HEK293 (cell line): ENCODE measurements around the gene GSPT1.
"Not testable (repeated sequence)": the region's sequence is repeated elsewhere in the genome, so short reads cannot be mapped to it uniquely, and the experiment has no call there.

Source experiments
- CTCF ChIA-PET: fragments of 350-600 bp; formaldehyde crosslinking; extraction: SDS; loops from one replicate; lab custom pipeline; 2021; ENCODE audit warnings: antibody characterized with exemption; lab: Yijun Ruan, JAX
- POLR2A ChIA-PET: fragments of 300-600 bp; formaldehyde crosslinking; extraction: SDS; loops from one replicate; lab custom pipeline; 2020; ENCODE audit warnings: antibody characterized with exemption, inconsistent platforms; lab: Yijun Ruan, JAX
- H3K27ac ChIP-seq: fragments of 200-500 bp; sonication (Bioruptor generic); 2 replicates; pipeline ENCODE4 v1.5.1; 2014; ENCODE audit warnings: low read depth, low read length, control low read depth, inconsistent platforms; ENCODE audit errors: extremely low read depth
- H3K36me3 ChIP-seq, 2 experiments: fragments of 200-500 bp in 1 of 2; sonication (Bioruptor generic) in 1 of 2; 1 replicate in 1 of 2; 2 replicates in 1 of 2; pipeline ENCODE4 v1.5.1; 2014 to 2017; ENCODE audit warnings: inconsistent platforms in 2 of 2, low read length in 2 of 2; ENCODE audit not compliant: control insufficient read depth in 2 of 2, insufficient read depth in 1 of 2
- H3K4me1 ChIP-seq: fragments of 200-500 bp; sonication (Bioruptor generic); 2 replicates; pipeline ENCODE4 v1.5.1; 2014; ENCODE audit warnings: mild to moderate bottlenecking, low read length, inconsistent platforms; ENCODE audit not compliant: control insufficient read depth, insufficient read depth
- H3K4me3 ChIP-seq: 2 replicates; pipeline ENCODE4 v1.5.1; 2011; ENCODE audit warnings: low read depth, mild to moderate bottlenecking, control low read depth, low read length, moderate library complexity
- H3K9me3 ChIP-seq: fragments of 200-500 bp; sonication (Bioruptor generic); 2 replicates; pipeline ENCODE4 v1.5.1; 2014; ENCODE audit warnings: low read depth, low read length, inconsistent platforms; ENCODE audit not compliant: control insufficient read depth, insufficient read depth
- INSM2 ChIP-seq: fragments of 450-650 bp; formaldehyde crosslinking; IDR thresholded peaks from 2 replicates; pipeline ENCODE4 v1.5.1; 2016; ENCODE audit warnings: missing biosample characterization, missing genetic modification characterization
- MEIS1 ChIP-seq: sonication (generic); formaldehyde crosslinking; IDR thresholded peaks from 2 replicates; pipeline ENCODE4 v1.8.1; 2022; ENCODE audit warnings: missing genetic modification reagents, mild to moderate bottlenecking, borderline replicate concordance
- ZBTB1 ChIP-seq: fragments of 450-650 bp; formaldehyde crosslinking; IDR thresholded peaks from 2 replicates; pipeline ENCODE4 v1.5.1; 2016; ENCODE audit warnings: missing biosample characterization, missing genetic modification characterization
- ZBTB17 ChIP-seq: fragments of 450-650 bp; formaldehyde crosslinking; IDR thresholded peaks from 2 replicates; pipeline ENCODE4 v1.5.1; 2016; ENCODE audit warnings: missing biosample characterization, missing genetic modification characterization
- ZBTB6 ChIP-seq: fragments of 450-650 bp; formaldehyde crosslinking; IDR thresholded peaks from 2 replicates; pipeline ENCODE4 v1.5.1; 2017; ENCODE audit warnings: missing biosample characterization, missing genetic modification characterization
- ZNF140 ChIP-seq: fragments of 450-650 bp; formaldehyde crosslinking; IDR thresholded peaks from 2 replicates; pipeline ENCODE4 v1.5.1; 2016; ENCODE audit warnings: missing biosample characterization, missing genetic modification characterization
- ZNF155 ChIP-seq: fragments of 450-650 bp; formaldehyde crosslinking; IDR thresholded peaks from 2 replicates; pipeline ENCODE4 v1.5.1; 2016; ENCODE audit warnings: missing biosample characterization, missing genetic modification characterization
- ZNF280D ChIP-seq: fragments of 450-650 bp; formaldehyde crosslinking; IDR thresholded peaks from 2 replicates; pipeline ENCODE4 v1.5.1; 2016; ENCODE audit warnings: missing biosample characterization, missing genetic modification characterization
- ZNF513 ChIP-seq: fragments of 450-650 bp; IDR thresholded peaks from 2 replicates; pipeline ENCODE4 v1.5.1; 2018; ENCODE audit warnings: missing biosample characterization, missing genetic modification characterization
- ZNF548 ChIP-seq: fragments of 450-650 bp; formaldehyde crosslinking; IDR thresholded peaks from 2 replicates; pipeline ENCODE4 v1.5.1; 2016; ENCODE audit warnings: missing biosample characterization, missing genetic modification characterization
- ZNF560 ChIP-seq: fragments of 450-650 bp; formaldehyde crosslinking; IDR thresholded peaks from 2 replicates; pipeline ENCODE4 v1.5.1; 2017; ENCODE audit warnings: missing biosample characterization, missing genetic modification characterization, borderline replicate concordance
- ZNF610 ChIP-seq: fragments of 450-650 bp; formaldehyde crosslinking; IDR thresholded peaks from 2 replicates; pipeline ENCODE4 v1.5.1; 2016; ENCODE audit warnings: missing biosample characterization, missing genetic modification characterization, borderline replicate concordance
- ZNF624 ChIP-seq: fragments of 450-650 bp; formaldehyde crosslinking; IDR thresholded peaks from 2 replicates; pipeline ENCODE4 v1.5.1; 2017; ENCODE audit warnings: missing biosample characterization, missing genetic modification characterization
- ZNF626 ChIP-seq: fragments of 450-650 bp; sonication (Bioruptor Pico); formaldehyde crosslinking; IDR thresholded peaks from 2 replicates; pipeline ENCODE4 v1.5.1; 2018; ENCODE audit warnings: missing biosample characterization, missing genetic modification characterization, inconsistent platforms
- TF ChIP-seq, protein P1 (sequence below): fragments of 450-650 bp; formaldehyde crosslinking; IDR thresholded peaks from 2 replicates; pipeline ENCODE4 v1.5.1; 2016; ENCODE audit warnings: missing biosample characterization, missing genetic modification characterization, borderline replicate concordance

GSPT1 gene

GRCh38 chr16:11955713-11956123 is 40.0 kb upstream of the GSPT1 start (continued):
- TF ChIP-seq, protein P1, sequence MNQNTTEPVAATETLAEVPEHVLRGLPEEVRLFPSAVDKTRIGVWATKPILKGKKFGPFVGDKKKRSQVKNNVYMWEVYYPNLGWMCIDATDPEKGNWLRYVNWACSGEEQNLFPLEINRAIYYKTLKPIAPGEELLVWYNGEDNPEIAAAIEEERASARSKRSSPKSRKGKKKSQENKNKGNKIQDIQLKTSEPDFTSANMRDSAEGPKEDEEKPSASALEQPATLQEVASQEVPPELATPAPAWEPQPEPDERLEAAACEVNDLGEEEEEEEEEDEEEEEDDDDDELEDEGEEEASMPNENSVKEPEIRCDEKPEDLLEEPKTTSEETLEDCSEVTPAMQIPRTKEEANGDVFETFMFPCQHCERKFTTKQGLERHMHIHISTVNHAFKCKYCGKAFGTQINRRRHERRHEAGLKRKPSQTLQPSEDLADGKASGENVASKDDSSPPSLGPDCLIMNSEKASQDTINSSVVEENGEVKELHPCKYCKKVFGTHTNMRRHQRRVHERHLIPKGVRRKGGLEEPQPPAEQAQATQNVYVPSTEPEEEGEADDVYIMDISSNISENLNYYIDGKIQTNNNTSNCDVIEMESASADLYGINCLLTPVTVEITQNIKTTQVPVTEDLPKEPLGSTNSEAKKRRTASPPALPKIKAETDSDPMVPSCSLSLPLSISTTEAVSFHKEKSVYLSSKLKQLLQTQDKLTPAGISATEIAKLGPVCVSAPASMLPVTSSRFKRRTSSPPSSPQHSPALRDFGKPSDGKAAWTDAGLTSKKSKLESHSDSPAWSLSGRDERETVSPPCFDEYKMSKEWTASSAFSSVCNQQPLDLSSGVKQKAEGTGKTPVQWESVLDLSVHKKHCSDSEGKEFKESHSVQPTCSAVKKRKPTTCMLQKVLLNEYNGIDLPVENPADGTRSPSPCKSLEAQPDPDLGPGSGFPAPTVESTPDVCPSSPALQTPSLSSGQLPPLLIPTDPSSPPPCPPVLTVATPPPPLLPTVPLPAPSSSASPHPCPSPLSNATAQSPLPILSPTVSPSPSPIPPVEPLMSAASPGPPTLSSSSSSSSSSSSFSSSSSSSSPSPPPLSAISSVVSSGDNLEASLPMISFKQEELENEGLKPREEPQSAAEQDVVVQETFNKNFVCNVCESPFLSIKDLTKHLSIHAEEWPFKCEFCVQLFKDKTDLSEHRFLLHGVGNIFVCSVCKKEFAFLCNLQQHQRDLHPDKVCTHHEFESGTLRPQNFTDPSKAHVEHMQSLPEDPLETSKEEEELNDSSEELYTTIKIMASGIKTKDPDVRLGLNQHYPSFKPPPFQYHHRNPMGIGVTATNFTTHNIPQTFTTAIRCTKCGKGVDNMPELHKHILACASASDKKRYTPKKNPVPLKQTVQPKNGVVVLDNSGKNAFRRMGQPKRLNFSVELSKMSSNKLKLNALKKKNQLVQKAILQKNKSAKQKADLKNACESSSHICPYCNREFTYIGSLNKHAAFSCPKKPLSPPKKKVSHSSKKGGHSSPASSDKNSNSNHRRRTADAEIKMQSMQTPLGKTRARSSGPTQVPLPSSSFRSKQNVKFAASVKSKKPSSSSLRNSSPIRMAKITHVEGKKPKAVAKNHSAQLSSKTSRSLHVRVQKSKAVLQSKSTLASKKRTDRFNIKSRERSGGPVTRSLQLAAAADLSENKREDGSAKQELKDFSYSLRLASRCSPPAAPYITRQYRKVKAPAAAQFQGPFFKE (tag by site-specific recombination): no peak
- no peak for TF ChIP-seq ZNF610 (tag by site-specific recombination)
- TF ChIP-seq ZNF513 (tag by site-specific recombination): no peak

- H3K36me3 ChIP-seq, H3K4me3 ChIP-seq, H3K9me3 ChIP-seq, H3K4me1 ChIP-seq, H3K27ac ChIP-seq, POLR2A ChIA-PET: not testable (repeated sequence)
- CTCF ChIA-PET: interaction anchor here (0.7 to 5.2 kb wide), 2 partner anchors 47 to 114 kb away, joined by 3 to 12 read pairs; no protein-coding TSS in a partner anchor
Observed at GRCh38 chr16:11953576-11953975, 37.8 kb upstream of the GSPT1 start.

DNA sequence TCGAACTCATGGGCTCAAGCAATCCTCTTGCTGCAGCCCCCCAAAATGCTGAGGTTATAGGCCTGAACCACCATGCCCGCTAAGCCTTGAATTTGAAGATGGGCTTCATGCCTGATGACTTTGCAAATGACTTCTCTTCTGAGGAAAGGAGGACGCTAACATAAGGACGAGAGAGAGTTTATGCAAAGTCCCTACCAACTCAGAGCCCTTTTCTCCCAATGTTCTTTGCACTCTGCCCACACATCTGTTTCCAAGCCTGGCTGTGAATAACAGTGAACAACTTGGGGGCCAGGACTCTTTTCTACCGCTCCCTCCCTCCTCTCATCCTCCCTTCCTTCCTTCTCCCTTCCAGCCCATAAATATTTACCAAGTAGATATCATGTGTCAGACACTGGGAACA is 34.6 kb upstream of the GSPT1 start:
- ChIA-PET CTCF (no interaction called here), POLR2A (no interaction called here)
- Histone ChIP-seq H3K36me3 (no peaks in the 10 kb centered on the region), H3K4me1 (no peaks in the 10 kb centered on the region), H3K9me3 (no peaks in the 10 kb centered on the region), H3K27ac (no peak overlapping the region), H3K4me3 (no peak overlapping the region)
- TF ChIP-seq ZNF280D (tag by site-specific recombination) (no peak), ZBTB6 (tag by site-specific recombination) (no peak), ZNF513 (tag by site-specific recombination) (no peak), ZNF140 (tag by site-specific recombination) (no peak), ZNF610 (tag by site-specific recombination) (no peak), ZNF560 (tag by site-specific recombination) (no peak), ZNF626 (tag by site-specific recombination) (no peak), ZBTB17 (tag by site-specific recombination) (no peak), ZBTB1 (tag by site-specific recombination) (no peak), ZNF624 (tag by site-specific recombination) (no peak), MEIS1 (CRISPR knock-in tag) (no peak), ZNF548 (tag by site-specific recombination) (no peak), ZNF155 (tag by site-specific recombination) (no peak), INSM2 (tag by site-specific recombination) (no peak)
